HEK293 (cell line): Measurements from ENCODE around the gene PCDH12.
A peak's percentile ranks its signal among the peaks of the same experiment; 100 is the strongest.

Source experiments
- CTCF ChIA-PET: fragments of 350-600 bp; formaldehyde crosslinking; extraction: SDS; loops from one replicate; lab custom pipeline; 2021; ENCODE audit warnings: antibody characterized with exemption; lab: Yijun Ruan, JAX
- POLR2A ChIA-PET: fragments of 300-600 bp; formaldehyde crosslinking; extraction: SDS; loops from one replicate; lab custom pipeline; 2020; ENCODE audit warnings: antibody characterized with exemption, inconsistent platforms; lab: Yijun Ruan, JAX
- H3K27ac ChIP-seq: fragments of 200-500 bp; sonication (Bioruptor generic); 2 replicates; pipeline ENCODE4 v1.5.1; 2014; ENCODE audit warnings: low read depth, low read length, control low read depth, inconsistent platforms; ENCODE audit errors: extremely low read depth
- H3K36me3 ChIP-seq, 2 experiments: fragments of 200-500 bp in 1 of 2; sonication (Bioruptor generic) in 1 of 2; 1 replicate in 1 of 2; 2 replicates in 1 of 2; pipeline ENCODE4 v1.5.1; 2014 to 2017; ENCODE audit warnings: inconsistent platforms in 2 of 2, low read length in 2 of 2; ENCODE audit not compliant: control insufficient read depth in 2 of 2, insufficient read depth in 1 of 2
- H3K4me1 ChIP-seq: fragments of 200-500 bp; sonication (Bioruptor generic); 2 replicates; pipeline ENCODE4 v1.5.1; 2014; ENCODE audit warnings: mild to moderate bottlenecking, low read length, inconsistent platforms; ENCODE audit not compliant: control insufficient read depth, insufficient read depth
- H3K4me3 ChIP-seq: 2 replicates; pipeline ENCODE4 v1.5.1; 2011; ENCODE audit warnings: low read depth, mild to moderate bottlenecking, control low read depth, low read length, moderate library complexity
- H3K9me3 ChIP-seq: fragments of 200-500 bp; sonication (Bioruptor generic); 2 replicates; pipeline ENCODE4 v1.5.1; 2014; ENCODE audit warnings: low read depth, low read length, inconsistent platforms; ENCODE audit not compliant: control insufficient read depth, insufficient read depth
- EGR2 ChIP-seq: fragments of 450-650 bp; formaldehyde crosslinking; IDR thresholded peaks from 2 replicates; pipeline ENCODE4 v1.5.1; 2016; ENCODE audit warnings: low read depth, missing biosample characterization, missing genetic modification characterization
- GLI4 ChIP-seq: fragments of 450-650 bp; formaldehyde crosslinking; IDR thresholded peaks from 2 replicates; pipeline ENCODE4 v1.5.1; 2016; ENCODE audit warnings: missing biosample characterization, missing genetic modification characterization
- HOXC10 ChIP-seq: sonication (generic); formaldehyde crosslinking; IDR thresholded peaks from 2 replicates; pipeline ENCODE4 v1.8.1; 2023; ENCODE audit warnings: mild to moderate bottlenecking, missing genetic modification reagents
- KLF10 ChIP-seq: fragments of 450-650 bp; IDR thresholded peaks from 2 replicates; pipeline ENCODE4 v1.5.1; 2018; ENCODE audit warnings: missing biosample characterization, mild to moderate bottlenecking, missing genetic modification characterization
- KLF7 ChIP-seq: fragments of 450-650 bp; formaldehyde crosslinking; IDR thresholded peaks from 2 replicates; pipeline ENCODE4 v1.5.1; 2016; ENCODE audit warnings: missing biosample characterization, missing genetic modification characterization, borderline replicate concordance
- KLF8 ChIP-seq: fragments of 450-650 bp; formaldehyde crosslinking; IDR thresholded peaks from 2 replicates; pipeline ENCODE4 v1.5.1; 2016; ENCODE audit warnings: missing biosample characterization, missing genetic modification characterization
- SCRT2 ChIP-seq: fragments of 450-650 bp; formaldehyde crosslinking; IDR thresholded peaks from 2 replicates; pipeline ENCODE4 v1.5.1; 2016; ENCODE audit warnings: missing biosample characterization, missing genetic modification characterization
- ZNF114 ChIP-seq: fragments of 450-650 bp; formaldehyde crosslinking; IDR thresholded peaks from 2 replicates; pipeline ENCODE4 v1.5.0; 2017; ENCODE audit warnings: missing biosample characterization, missing genetic modification characterization
- ZNF138 ChIP-seq: fragments of 450-650 bp; formaldehyde crosslinking; IDR thresholded peaks from 2 replicates; pipeline ENCODE4 v1.5.1; 2016; ENCODE audit warnings: missing biosample characterization, missing genetic modification characterization, borderline replicate concordance
- ZNF140 ChIP-seq: fragments of 450-650 bp; formaldehyde crosslinking; IDR thresholded peaks from 2 replicates; pipeline ENCODE4 v1.5.1; 2016; ENCODE audit warnings: missing biosample characterization, missing genetic modification characterization
- ZNF157 ChIP-seq: fragments of 450-650 bp; formaldehyde crosslinking; IDR thresholded peaks from 2 replicates; pipeline ENCODE4 v1.5.1; 2016; ENCODE audit warnings: missing biosample characterization, missing genetic modification characterization
- ZNF274 ChIP-seq, 2 experiments: fragments of 200-500 bp in 1 of 2; fragments of 450-650 bp in 1 of 2; sonication (Bioruptor generic) in 1 of 2; formaldehyde crosslinking in 1 of 2; IDR thresholded peaks; 2 replicates each; pipeline versions ENCODE4 v1.5.1 to v1.6.1; 2014 to 2016; ENCODE audit warnings: borderline replicate concordance in 1 of 2, inconsistent platforms in 1 of 2, low read length in 1 of 2, missing biosample characterization in 1 of 2, missing genetic modification characterization in 1 of 2
- ZNF292 ChIP-seq: fragments of 450-650 bp; formaldehyde crosslinking; IDR thresholded peaks from 2 replicates; pipeline ENCODE4 v1.5.1; 2016; ENCODE audit warnings: low read depth, missing biosample characterization, missing genetic modification characterization, borderline replicate concordance
- ZNF366 ChIP-seq: fragments of 450-650 bp; formaldehyde crosslinking; conservative IDR thresholded peaks from 2 replicates; pipeline ENCODE4 v1.5.1; 2016; ENCODE audit warnings: missing biosample characterization, missing genetic modification characterization
- ZNF37A ChIP-seq: fragments of 450-650 bp; IDR thresholded peaks from 2 replicates; pipeline ENCODE4 v1.5.1; 2018; ENCODE audit warnings: missing biosample characterization, missing genetic modification characterization
- ZNF433 ChIP-seq: fragments of 450-650 bp; formaldehyde crosslinking; IDR thresholded peaks from 2 replicates; pipeline ENCODE4 v1.5.1; 2016; ENCODE audit warnings: missing biosample characterization, missing genetic modification characterization, low read depth
- ZNF514 ChIP-seq: fragments of 450-650 bp; formaldehyde crosslinking; IDR thresholded peaks from 2 replicates; pipeline ENCODE4 v1.5.1; 2016; ENCODE audit warnings: missing biosample characterization, missing genetic modification characterization
- ZNF596 ChIP-seq: fragments of 450-650 bp; IDR thresholded peaks from 2 replicates; pipeline ENCODE4 v1.5.0; 2018; ENCODE audit warnings: missing biosample characterization, mild to moderate bottlenecking, missing genetic modification characterization, moderate library complexity
- ZNF621 ChIP-seq: fragments of 450-650 bp; formaldehyde crosslinking; IDR thresholded peaks from 2 replicates; pipeline ENCODE4 v1.5.1; 2017; ENCODE audit warnings: missing biosample characterization, missing genetic modification characterization
- ZNF768 ChIP-seq: fragments of 450-650 bp; formaldehyde crosslinking; IDR thresholded peaks from 2 replicates; pipeline ENCODE4 v1.5.1; 2018; ENCODE audit warnings: missing biosample characterization, mild to moderate bottlenecking, missing genetic modification characterization
- ZNF791 ChIP-seq: fragments of 450-650 bp; formaldehyde crosslinking; IDR thresholded peaks from 2 replicates; pipeline ENCODE4 v1.5.1; 2016; ENCODE audit warnings: missing biosample characterization, missing genetic modification characterization
- ZSCAN16 ChIP-seq: fragments of 450-650 bp; formaldehyde crosslinking; IDR thresholded peaks from 2 replicates; pipeline ENCODE4 v1.5.1; 2016; ENCODE audit warnings: missing biosample characterization, missing genetic modification characterization
- TF ChIP-seq, protein P1 (sequence below): fragments of 450-650 bp; formaldehyde crosslinking; IDR thresholded peaks from 2 replicates; pipeline ENCODE4 v1.5.1; 2016; ENCODE audit warnings: missing biosample characterization, missing genetic modification characterization
- TF ChIP-seq, protein P2 (sequence below): fragments of 450-650 bp; formaldehyde crosslinking; IDR thresholded peaks from 2 replicates; pipeline ENCODE4 v1.5.1; 2016; ENCODE audit warnings: missing biosample characterization, missing genetic modification characterization
- TF ChIP-seq, protein P3 (sequence below): fragments of 450-650 bp; formaldehyde crosslinking; IDR thresholded peaks from 2 replicates; pipeline ENCODE4 v1.5.1; 2016; ENCODE audit warnings: missing biosample characterization, missing genetic modification characterization, borderline replicate concordance
- TF ChIP-seq, protein P4 (sequence below): fragments of 450-650 bp; formaldehyde crosslinking; IDR thresholded peaks from 2 replicates; pipeline ENCODE4 v1.5.1; 2016; ENCODE audit warnings: missing biosample characterization, missing genetic modification characterization

Gene PCDH12

DNA sequence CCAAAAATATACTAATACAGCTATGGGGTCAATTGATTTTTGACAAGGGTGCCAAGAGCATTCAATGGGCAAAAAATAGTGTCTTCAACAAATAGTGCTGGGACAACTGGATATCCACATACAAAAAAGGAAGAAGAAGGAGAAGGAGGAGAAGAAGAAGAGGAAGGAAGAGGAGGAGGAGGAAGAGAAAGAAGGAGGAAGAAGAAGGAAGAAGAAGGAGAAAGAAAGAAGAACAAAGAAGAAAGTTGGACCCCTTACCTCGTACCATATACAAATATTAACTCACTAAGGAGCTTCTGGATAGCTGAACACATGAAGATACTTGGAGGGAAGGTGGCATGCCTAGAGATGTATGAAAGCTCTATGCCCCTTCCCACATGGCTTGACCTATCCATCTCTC lies 51.5 kb downstream of the PCDH12 start:
- H3K4me1 ChIP-seq: peaks cover 2% of the 10 kb centered on the region; the same call in 1 of the 2 replicates
- no peaks in the 10 kb centered on the region for H3K36me3 ChIP-seq
- H3K9me3 ChIP-seq: no peaks in the 10 kb centered on the region
- no peak overlapping the region for H3K4me3 ChIP-seq
- no peak overlapping the region for H3K27ac ChIP-seq
- ChIA-PET CTCF (interaction anchor here (0.7 to 2.6 kb wide), 5 partner anchors 9 to 681 kb away, joined by 3 to 7 read pairs (median 3); no protein-coding TSS in a partner anchor), POLR2A (interaction anchor here (0.9 to 1.0 kb wide), 2 partner anchors 9 to 17 kb away, joined by 3 to 4 read pairs; partner anchors contain the start of gene DELE1)
- TF ChIP-seq ZNF596 (tag by site-specific recombination): no peak
- 0 out of 2 replicates have a peak, but pooled peaks have one; percentile 21 for TF ChIP-seq ZNF366 (tag by site-specific recombination)

DNA sequence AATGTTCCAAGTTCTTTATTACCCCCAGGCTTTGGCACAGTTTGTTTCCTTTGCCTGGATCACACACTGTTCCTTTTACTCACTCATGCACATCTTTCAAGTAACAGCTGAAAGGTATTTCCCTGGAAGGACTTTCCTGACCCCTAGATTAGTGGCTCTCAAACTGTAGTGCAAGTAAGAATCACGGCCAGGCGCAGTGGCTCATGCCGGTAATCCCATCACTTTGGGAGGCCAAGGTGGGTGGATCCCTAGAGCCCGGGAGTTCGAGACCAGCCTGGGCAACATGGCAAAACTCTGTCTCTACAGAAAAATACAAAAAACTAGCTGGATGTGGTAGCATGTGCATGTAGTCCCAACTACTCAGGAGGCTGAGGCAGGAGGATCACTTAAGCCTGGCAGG lies 53.5 kb downstream of the PCDH12 start:
- Histone ChIP-seq H3K4me1 (peaks cover 2% of the 10 kb centered on the region; the same call in 1 of the 2 replicates), H3K36me3 (no peaks in the 10 kb centered on the region), H3K9me3 (no peaks in the 10 kb centered on the region), H3K4me3 (no peak overlapping the region), H3K27ac (no peak overlapping the region)
- ChIA-PET POLR2A (no interaction called here), CTCF (interaction anchor here (0.7 to 2.6 kb wide), 4 partner anchors 15 to 108 kb away, joined by 3 to 7 read pairs (median 4); partner anchors contain the start of gene GNPDA1)
- TF ChIP-seq KLF7: no peak
- no peak for TF ChIP-seq ZNF433
- TF ChIP-seq, protein P1, sequence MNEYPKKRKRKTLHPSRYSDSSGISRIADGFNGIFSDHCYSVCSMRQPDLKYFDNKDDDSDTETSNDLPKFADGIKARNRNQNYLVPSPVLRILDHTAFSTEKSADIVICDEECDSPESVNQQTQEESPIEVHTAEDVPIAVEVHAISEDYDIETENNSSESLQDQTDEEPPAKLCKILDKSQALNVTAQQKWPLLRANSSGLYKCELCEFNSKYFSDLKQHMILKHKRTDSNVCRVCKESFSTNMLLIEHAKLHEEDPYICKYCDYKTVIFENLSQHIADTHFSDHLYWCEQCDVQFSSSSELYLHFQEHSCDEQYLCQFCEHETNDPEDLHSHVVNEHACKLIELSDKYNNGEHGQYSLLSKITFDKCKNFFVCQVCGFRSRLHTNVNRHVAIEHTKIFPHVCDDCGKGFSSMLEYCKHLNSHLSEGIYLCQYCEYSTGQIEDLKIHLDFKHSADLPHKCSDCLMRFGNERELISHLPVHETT (tag by site-specific recombination): no peak
- no peak for TF ChIP-seq ZSCAN16 (tag by site-specific recombination)
- no peak for TF ChIP-seq ZNF366 (tag by site-specific recombination)

DNA sequence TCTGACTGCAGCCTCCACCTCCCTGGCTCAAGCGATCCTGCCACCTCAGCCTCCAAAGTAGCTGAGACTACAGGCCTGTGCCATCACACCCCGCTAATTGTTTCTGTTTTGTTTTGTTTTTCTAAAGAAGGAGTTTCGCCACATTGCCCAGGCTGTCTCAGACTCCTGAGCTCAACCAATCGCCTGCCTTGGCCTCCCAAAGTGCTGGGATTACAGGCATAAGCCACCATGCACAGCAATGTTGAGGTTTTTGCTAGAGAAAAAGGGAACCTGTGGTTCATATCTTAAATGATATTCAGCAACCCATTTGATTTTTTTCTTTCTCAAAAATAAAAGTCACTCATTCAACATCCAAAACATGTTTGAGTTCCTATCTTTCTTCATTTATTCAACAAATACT lies 54.7 kb downstream of the PCDH12 start:
- Histone ChIP-seq H3K27ac (no peak overlapping the region), H3K9me3 (no peaks in the 10 kb centered on the region), H3K36me3 (no peaks in the 10 kb centered on the region), H3K4me1 (peaks cover 2% of the 10 kb centered on the region; the same call in 1 of the 2 replicates), H3K4me3 (no peak overlapping the region)
- TF ChIP-seq ZNF37A: no peak
- TF ChIP-seq ZNF114 (tag by site-specific recombination): no peak
- no peak for TF ChIP-seq ZNF138
- TF ChIP-seq EGR2 (tag by site-specific recombination): no peak
- TF ChIP-seq ZNF621: no peak
- no peak for TF ChIP-seq ZNF791 (tag by site-specific recombination)
- no peak for TF ChIP-seq HOXC10 (CRISPR knock-in tag)
- TF ChIP-seq, protein P2, sequence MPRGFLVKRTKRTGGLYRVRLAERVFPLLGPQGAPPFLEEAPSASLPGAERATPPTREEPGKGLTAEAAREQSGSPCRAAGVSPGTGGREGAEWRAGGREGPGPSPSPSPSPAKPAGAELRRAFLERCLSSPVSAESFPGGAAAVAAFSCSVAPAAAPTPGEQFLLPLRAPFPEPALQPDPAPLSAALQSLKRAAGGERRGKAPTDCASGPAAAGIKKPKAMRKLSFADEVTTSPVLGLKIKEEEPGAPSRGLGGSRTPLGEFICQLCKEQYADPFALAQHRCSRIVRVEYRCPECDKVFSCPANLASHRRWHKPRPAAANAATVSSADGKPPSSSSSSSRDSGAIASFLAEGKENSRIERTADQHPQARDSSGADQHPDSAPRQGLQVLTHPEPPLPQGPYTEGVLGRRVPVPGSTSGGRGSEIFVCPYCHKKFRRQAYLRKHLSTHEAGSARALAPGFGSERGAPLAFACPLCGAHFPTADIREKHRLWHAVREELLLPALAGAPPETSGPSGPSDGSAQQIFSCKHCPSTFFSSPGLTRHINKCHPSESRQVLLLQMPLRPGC: no peak
- TF ChIP-seq GLI4 (tag by site-specific recombination): no peak
- TF ChIP-seq ZNF157: no peak
- TF ChIP-seq ZNF768 (tag by site-specific recombination): no peak
- no peak for TF ChIP-seq ZNF514
- TF ChIP-seq ZNF140 (tag by site-specific recombination): no peak
- no peak for TF ChIP-seq ZNF274 (IDR thresholded peaks at IDR 0.05; ENCODE audit: low read length)
- no peak for TF ChIP-seq ZNF274 (tag by site-specific recombination; IDR thresholded peaks at IDR 0.05; ENCODE audit: borderline replicate concordance)
- TF ChIP-seq, protein P3, sequence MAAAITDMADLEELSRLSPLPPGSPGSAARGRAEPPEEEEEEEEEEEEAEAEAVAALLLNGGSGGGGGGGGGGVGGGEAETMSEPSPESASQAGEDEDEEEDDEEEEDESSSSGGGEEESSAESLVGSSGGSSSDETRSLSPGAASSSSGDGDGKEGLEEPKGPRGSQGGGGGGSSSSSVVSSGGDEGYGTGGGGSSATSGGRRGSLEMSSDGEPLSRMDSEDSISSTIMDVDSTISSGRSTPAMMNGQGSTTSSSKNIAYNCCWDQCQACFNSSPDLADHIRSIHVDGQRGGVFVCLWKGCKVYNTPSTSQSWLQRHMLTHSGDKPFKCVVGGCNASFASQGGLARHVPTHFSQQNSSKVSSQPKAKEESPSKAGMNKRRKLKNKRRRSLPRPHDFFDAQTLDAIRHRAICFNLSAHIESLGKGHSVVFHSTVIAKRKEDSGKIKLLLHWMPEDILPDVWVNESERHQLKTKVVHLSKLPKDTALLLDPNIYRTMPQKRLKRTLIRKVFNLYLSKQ (tag by site-specific recombination): no peak
- no peak for TF ChIP-seq ZNF292 (tag by site-specific recombination)
- TF ChIP-seq KLF10: no peak
- TF ChIP-seq, protein P4, sequence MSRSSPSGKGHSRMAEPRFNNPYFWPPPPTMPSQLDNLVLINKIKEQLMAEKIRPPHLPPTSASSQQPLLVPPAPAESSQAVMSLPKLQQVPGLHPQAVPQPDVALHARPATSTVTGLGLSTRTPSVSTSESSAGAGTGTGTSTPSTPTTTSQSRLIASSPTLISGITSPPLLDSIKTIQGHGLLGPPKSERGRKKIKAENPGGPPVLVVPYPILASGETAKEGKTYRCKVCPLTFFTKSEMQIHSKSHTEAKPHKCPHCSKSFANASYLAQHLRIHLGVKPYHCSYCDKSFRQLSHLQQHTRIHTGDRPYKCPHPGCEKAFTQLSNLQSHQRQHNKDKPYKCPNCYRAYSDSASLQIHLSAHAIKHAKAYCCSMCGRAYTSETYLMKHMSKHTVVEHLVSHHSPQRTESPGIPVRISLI (tag by site-specific recombination): no peak
- TF ChIP-seq SCRT2 (tag by site-specific recombination): no peak
- no peak for TF ChIP-seq KLF8 (tag by site-specific recombination)
- POLR2A ChIA-PET: no interaction called here
- CTCF ChIA-PET: interaction anchor here (1.0 to 1.7 kb wide), 3 partner anchors 13 to 202 kb away, joined by 3 to 5 read pairs (median 5); no protein-coding TSS in a partner anchor
